Thyroid gland (tissue), 4 donors: ENCODE measurements around the gene RNU4-1. TPM values are rescaled to one million over a fixed set of nuclear protein-coding genes. Genes with fewer than 3 reads are reported as not detected.

ENCODE experiments used
- DNase-seq, 2 donors: peaks; one replicate each; pipeline ENCODE4 v3.0.0-alpha.2; 2019
- H3K27ac ChIP-seq, 3 donors: fragments of 200-600 bp; sonication (generic); 1 replicate in 2 of 3; 2 replicates in 1 of 3; pipeline ENCODE4 v1.5.1; 2016 to 2019; ENCODE audit warnings: mild to moderate bottlenecking in 1 of 3, moderate library complexity in 1 of 3
- H3K27me3 ChIP-seq: fragments of 200-600 bp; sonication (generic); one replicate; pipeline ENCODE4 v1.5.1; 2019
- H3K36me3 ChIP-seq, 2 donors: fragments of 200-600 bp; sonication (generic); one replicate each; pipeline ENCODE4 v1.5.1; 2016 to 2019
- H3K4me1 ChIP-seq, 2 donors: fragments of 200-600 bp; sonication (generic); one replicate each; pipeline ENCODE4 v1.5.1; 2017 to 2019
- H3K4me3 ChIP-seq, 3 donors: fragments of 200-600 bp; sonication (generic); replicated peaks in 1 of 3; 1 replicate in 2 of 3; 2 replicates in 1 of 3; pipeline ENCODE4 v1.5.1; 2016; ENCODE audit warnings: mild to moderate bottlenecking in 1 of 3
- H3K9me3 ChIP-seq: fragments of 200-600 bp; sonication (generic); one replicate; pipeline ENCODE4 v1.5.1; 2017
- CTCF ChIP-seq, 6 experiments: fragments of 200-600 bp in 3 of 6; fragments of 450-650 bp in 3 of 6; sonication (generic) in 3 of 6; IDR thresholded peaks; one replicate each; pipeline ENCODE4 v1.5.1; 2016 to 2019; ENCODE audit warnings: antibody characterized with exemption in 6 of 6, mild to moderate bottlenecking in 2 of 6, inconsistent platforms in 1 of 6, moderate library complexity in 1 of 6
- POLR2A ChIP-seq, 2 donors: fragments of 450-650 bp; IDR thresholded peaks; one replicate each; pipeline ENCODE4 v1.6.1; 2017; ENCODE audit warnings: antibody characterized with exemption in 2 of 2, mild to moderate bottlenecking in 2 of 2, moderate library complexity in 1 of 2
- WGBS, 2 donors: methylation state at CpG; one replicate each; pipeline ENCODE4 v1.1.5; 2017; 5-methylcytosine and 5-hydroxymethylcytosine counted together
- intact Hi-C: fragments of 100-400 bp; cut with DNase I; formaldehyde crosslinking; loops from one replicate; pipeline ENCODE4 v1.15.1; 2023
- total RNA-seq, 4 donors: library from RNA; depleted of rRNA; stranded (reverse); fragments of >200 nt; gene quantifications; one replicate each; pipeline ENCODE4 v1.2.3, GENCODE V29; 2016

Gene RNU4-1
- total RNA-seq, 4 donors from 2014 or later = under 0.01 TPM

GRCh38 chr12:120327593-120327992 is 34.6 kb upstream of the RNU4-1 start, which contains the start of gene PLA2G1B:
PLA2G1B (minus strand) TSS chr12:120327779; CDS start chr12:120327753, 26 bp downstream.
- Histone ChIP-seq H3K4me3 (no peak within 1 kb of the TSS), H3K27me3 (no peaks in the 10 kb centered on the region), H3K9me3 (no peaks in the 10 kb centered on the region), H3K4me1 (no peaks in the 10 kb centered on the region), H3K27ac (no peak within 1 kb of the TSS), H3K36me3 (no peaks in the 10 kb centered on the region)
- WGBS, 2 donors = 62 to 75% methylated on average over 5 of the region's 5 CpGs
- no peak for TF ChIP-seq CTCF (IDR thresholded peaks at IDR 0.05)
- TF ChIP-seq POLR2A (IDR thresholded peaks at IDR 0.05) = no peak
- no peak for DNase-seq
- intact Hi-C loops = loop anchor here (5.0 kb wide), 1 partner anchor 105 kb away; no protein-coding TSS in a partner anchor

- TF ChIP-seq CTCF (IDR thresholded peaks at IDR 0.05) (no peak), POLR2A (IDR thresholded peaks at IDR 0.05) (no peak)
- DNase-seq = no peak
Observed at GRCh38 chr12:120324841-120325417, 31.9 kb upstream of the RNU4-1 start.

GRCh38 chr12:120323772-120324171 is 30.7 kb upstream of the RNU4-1 start:
- TF ChIP-seq CTCF (IDR thresholded peaks at IDR 0.05) (no peak), POLR2A (IDR thresholded peaks at IDR 0.05) (no peak)
- Histone ChIP-seq H3K27me3 (no peaks in the 10 kb centered on the region), H3K4me1 (no peaks in the 10 kb centered on the region), H3K4me3 (no peak overlapping the region), H3K9me3 (no peaks in the 10 kb centered on the region), H3K36me3 (no peaks in the 10 kb centered on the region), H3K27ac (no peak overlapping the region)
- WGBS, 2 donors = 81 to 87% methylated on average over 2 of the region's 2 CpGs
- DNase-seq = no peak
- intact Hi-C loops = no loop called here

More at GRCh38 chr12:120324841-120325417, 31.9 kb upstream of the RNU4-1 start:
- no peaks in the 10 kb centered on the region for H3K27me3 ChIP-seq
- no peak overlapping the region for H3K27ac ChIP-seq
- no peak overlapping the region for H3K4me3 ChIP-seq
- 62 to 68% methylated on average over 9 of the region's 9 CpGs for WGBS, 2 donors
- no peaks in the 10 kb centered on the region for H3K36me3 ChIP-seq
- intact Hi-C loops = loop anchor here (5.0 kb wide), 1 partner anchor 107 kb away; no protein-coding TSS in a partner anchor
- no peaks in the 10 kb centered on the region for H3K9me3 ChIP-seq
- H3K4me1 ChIP-seq = no peaks in the 10 kb centered on the region

GRCh38 chr12:120321382-120322202 is 28.6 kb upstream of the RNU4-1 start:
- no peak for DNase-seq
- peaks cover 4 to 5% of the 10 kb centered on the region in 2 donors for H3K4me1 ChIP-seq
- intact Hi-C loops = no loop called here

More at GRCh38 chr12:120321382-120322202, 28.6 kb upstream of the RNU4-1 start:
- TF ChIP-seq CTCF (IDR thresholded peaks at IDR 0.05) = no peak
- TF ChIP-seq POLR2A (IDR thresholded peaks at IDR 0.05) = no peak
- Histone ChIP-seq H3K27ac (no peak overlapping the region), H3K27me3 (no peaks in the 10 kb centered on the region), H3K4me3 (no peak overlapping the region), H3K9me3 (no peaks in the 10 kb centered on the region), H3K36me3 (no peaks in the 10 kb centered on the region)
- WGBS, 2 donors = 50 to 62% methylated on average over 13 of the region's 13 CpGs
